ENCODE results near the gene HIVEP1. TPM values are rescaled to one million over a fixed set of nuclear protein-coding genes. Genes with fewer than 3 reads are reported as not detected.
A peak's percentile ranks its signal among the peaks of the same experiment; 100 is the strongest.

Gene HIVEP1
- total RNA-seq, 1 donor from 2014 or later: 25.7 TPM

DNA sequence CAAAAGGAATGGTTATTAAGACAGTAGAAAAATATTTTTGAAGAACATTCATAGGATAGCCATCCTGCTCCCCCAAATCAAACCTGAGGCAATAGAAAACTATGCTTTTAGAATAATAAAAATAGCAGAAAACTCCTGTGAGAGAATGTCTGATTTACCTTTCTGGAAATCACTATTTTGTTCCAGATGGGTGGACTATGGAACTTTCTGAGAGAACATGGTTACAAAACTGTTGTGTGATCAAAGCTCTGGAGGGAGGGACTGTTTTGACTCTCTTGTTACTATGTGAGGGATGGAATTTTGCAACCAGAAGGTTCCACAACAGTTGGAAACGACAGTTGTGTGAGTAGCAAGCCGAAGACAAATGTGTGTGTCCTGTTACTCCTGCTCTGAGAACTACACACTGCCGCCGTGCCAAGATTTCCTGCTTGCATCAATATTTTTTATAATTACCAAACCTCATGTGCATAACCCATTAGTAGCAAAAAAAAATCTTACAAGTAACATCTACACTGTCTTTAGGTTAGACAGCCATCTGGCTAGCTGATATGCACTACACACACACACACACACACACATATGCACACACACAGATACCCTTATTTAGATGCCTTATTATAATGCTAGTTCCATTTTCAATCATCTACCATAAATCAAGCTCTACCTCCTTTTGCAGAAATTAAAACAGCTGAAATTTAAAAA lies 11.0 kb upstream of the HIVEP1 start:
- H3K27me3 ChIP-seq: no peaks in the 10 kb centered on the region
- ATAC-seq: peak; percentile 42
- no peaks in the 10 kb centered on the region for H3K36me3 ChIP-seq
- TF ChIP-seq CTCF (IDR thresholded peaks at IDR 0.05): no peak
- no peak overlapping the region for H3K4me3 ChIP-seq
- H3K27ac ChIP-seq: no peak overlapping the region
- no peaks in the 10 kb centered on the region for H3K4me1 ChIP-seq
- intact Hi-C loops (cut with DNase I): no loop called here
- no peaks in the 10 kb centered on the region for H3K9me3 ChIP-seq
- no peak for DNase-seq

GRCh38 chr6:12001706-12002435 lies 10.2 kb upstream of the HIVEP1 start:
- no peak for TF ChIP-seq CTCF (IDR thresholded peaks at IDR 0.05)
- no peaks in the 10 kb centered on the region for H3K27me3 ChIP-seq
- H3K9me3 ChIP-seq: no peaks in the 10 kb centered on the region
- no peak overlapping the region for H3K27ac ChIP-seq
- DNase-seq (no peak), ATAC-seq (no peak)
- intact Hi-C loops (cut with DNase I): no loop called here
- no peaks in the 10 kb centered on the region for H3K36me3 ChIP-seq
- no peaks in the 10 kb centered on the region for H3K4me1 ChIP-seq
- no peak overlapping the region for H3K4me3 ChIP-seq

GRCh38 chr6:12007473-12007872 lies 4.6 kb upstream of the HIVEP1 start:
- intact Hi-C loops (cut with DNase I): no loop called here
- H3K9me3 ChIP-seq: no peaks in the 10 kb centered on the region
- no peaks in the 10 kb centered on the region for H3K27me3 ChIP-seq
- DNase-seq (no peak), ATAC-seq (no peak)
- TF ChIP-seq CTCF (IDR thresholded peaks at IDR 0.05): no peak
- peak overlapping the region; percentile 95 for H3K27ac ChIP-seq
- H3K4me1 ChIP-seq: peaks cover 21% of the 10 kb centered on the region
- no peaks in the 10 kb centered on the region for H3K36me3 ChIP-seq
- H3K4me3 ChIP-seq: no peak overlapping the region

- intact Hi-C loops (cut with DNase I): no loop called here
- Histone ChIP-seq H3K27ac (peak overlapping the region; percentile 95), H3K27me3 (no peaks in the 10 kb centered on the region), H3K4me3 (peak overlapping the region; percentile 75), H3K4me1 (peaks cover 21% of the 10 kb centered on the region), H3K9me3 (no peaks in the 10 kb centered on the region), H3K36me3 (no peaks in the 10 kb centered on the region)
- no peak for TF ChIP-seq CTCF (IDR thresholded peaks at IDR 0.05)
- DNase-seq (no peak), ATAC-seq (no peak)
Observed at GRCh38 chr6:12007887-12008286, 4.2 kb upstream of the HIVEP1 start.

DNA sequence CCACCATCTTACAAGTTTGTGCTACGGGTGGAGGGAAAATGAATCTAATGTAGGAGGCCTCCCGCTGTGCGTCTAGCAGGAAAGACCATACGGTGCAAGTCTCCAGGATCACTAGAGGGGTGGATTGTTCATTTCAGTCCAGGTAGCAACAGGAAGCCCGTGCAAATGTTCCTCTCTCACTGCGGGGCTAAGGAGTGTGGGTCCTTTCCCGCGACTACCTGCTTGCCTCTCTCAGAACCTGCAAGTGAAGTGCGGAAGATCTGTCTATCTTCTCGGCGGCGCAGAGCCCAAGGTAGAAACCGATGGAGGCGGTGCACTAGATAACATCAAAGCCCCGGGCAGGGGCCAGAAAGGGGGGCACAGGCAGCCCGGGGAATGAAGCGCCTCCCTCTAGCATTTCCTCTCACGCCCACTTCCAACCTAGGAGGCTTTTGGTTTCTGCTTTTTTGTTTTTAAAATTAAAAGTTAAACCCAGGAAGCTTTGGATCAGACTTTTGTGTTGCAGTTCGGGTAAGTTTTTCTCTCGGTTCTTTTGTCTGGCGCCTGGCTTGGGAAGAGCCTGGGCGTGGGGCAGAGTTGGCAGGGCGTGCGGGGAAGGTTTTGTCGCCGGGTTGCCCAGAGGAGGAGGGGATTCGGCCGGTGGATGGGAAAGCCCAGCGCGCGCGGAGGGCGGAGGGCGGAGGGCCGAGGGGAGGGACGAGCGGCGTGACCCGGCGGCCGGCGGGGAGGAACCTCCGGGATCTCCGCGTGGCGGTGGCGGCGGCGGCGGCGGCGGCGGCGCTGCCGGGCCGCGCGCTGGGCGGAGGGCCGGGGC lies 3.5 kb upstream of the HIVEP1 start:
- intact Hi-C loops (cut with DNase I): no loop called here
- Histone ChIP-seq H3K4me3 (peak overlapping the region; percentile 75), H3K36me3 (no peaks in the 10 kb centered on the region), H3K9me3 (no peaks in the 10 kb centered on the region), H3K4me1 (peaks cover 26% of the 10 kb centered on the region), H3K27ac (peak overlapping the region; percentile 95), H3K27me3 (no peaks in the 10 kb centered on the region)
- DNase-seq: peak; percentile 95
- TF ChIP-seq CTCF (IDR thresholded peaks at IDR 0.05): no peak
- peak; percentile 59 for ATAC-seq

All from upper lobe of right lung (tissue), 1 donor.